WTC11 (cell line): Measurements from ENCODE around the gene PPARD. TPM values are rescaled to one million over a fixed set of nuclear protein-coding genes. Genes with fewer than 3 reads are reported as not detected.

Source experiments
- ATAC-seq: fragments of 200-7000 bp; cut with Tn5 transposase; 2 replicates; pipeline ENCODE4 v1.10.0; 2021; ENCODE audit warnings: mild to moderate bottlenecking, moderate library complexity
- CTCF ChIA-PET: fragments of 300-600 bp; sonication (Branson Sonifier 250); formaldehyde crosslinking; loops from one replicate; lab custom pipeline; 2021; ENCODE audit warnings: antibody characterized with exemption; lab: Charles Lee
- POLR2A ChIA-PET: fragments of 350-600 bp; sonication (Branson Sonifier 250); formaldehyde crosslinking; loops from one replicate; lab custom pipeline; 2021; ENCODE audit warnings: antibody characterized with exemption; lab: Charles Lee
- DNase-seq: peaks from one replicate; pipeline ENCODE4 v3.0.0; 2021; ENCODE audit warnings: low spot score
- H3K27ac Mint-ChIP-seq: 2 replicates; pipeline ENCODE4 v1.8.0; 2021; ENCODE audit warnings: mixed read lengths
- H3K27me3 Mint-ChIP-seq: 2 replicates; pipeline ENCODE4 v1.8.0; 2021; ENCODE audit warnings: low read depth, mild to moderate bottlenecking, moderate library complexity, mixed read lengths
- H3K36me3 Mint-ChIP-seq: 2 replicates; pipeline ENCODE4 v1.8.0; 2021; ENCODE audit warnings: mixed read lengths
- H3K4me1 Mint-ChIP-seq: 2 replicates; pipeline ENCODE4 v1.8.0; 2022; ENCODE audit warnings: mixed read lengths
- H3K4me3 Mint-ChIP-seq: 2 replicates; pipeline ENCODE4 v1.8.0; 2021; ENCODE audit warnings: mild to moderate bottlenecking, moderate library complexity, mixed read lengths
- H3K9me3 Mint-ChIP-seq: 2 replicates; pipeline ENCODE4 v1.8.0; 2021; ENCODE audit warnings: mixed read lengths
- CREB1 ChIP-seq: sonication (generic); formaldehyde crosslinking; IDR thresholded peaks from 2 replicates; pipeline ENCODE4 v1.8.0; 2023; ENCODE audit warnings: mild to moderate bottlenecking, missing genetic modification reagents
- CREM ChIP-seq: sonication (generic); formaldehyde crosslinking; IDR thresholded peaks from 2 replicates; pipeline ENCODE4 v1.8.1; 2022; ENCODE audit warnings: mild to moderate bottlenecking, missing genetic modification reagents, moderate library complexity
- FOXJ3 ChIP-seq: sonication (generic); formaldehyde crosslinking; IDR thresholded peaks from 2 replicates; pipeline ENCODE4 v1.9.0; 2021; ENCODE audit warnings: missing genetic modification reagents, mild to moderate bottlenecking, borderline replicate concordance
- FOXK1 ChIP-seq: sonication (generic); formaldehyde crosslinking; IDR thresholded peaks from 2 replicates; pipeline ENCODE4 v1.8.0; 2022; ENCODE audit warnings: mild to moderate bottlenecking, moderate library complexity, missing genetic modification reagents
- HMGA2 ChIP-seq: fragments of 250-450 bp; sonication (Bioruptor Pico); IDR thresholded peaks from 2 replicates; pipeline ENCODE4 v1.4.0; 2021; ENCODE audit warnings: mild to moderate bottlenecking, moderate library complexity
- KAT7 ChIP-seq: sonication (generic); formaldehyde crosslinking; IDR thresholded peaks from 2 replicates; pipeline ENCODE4 v1.8.1; 2023; ENCODE audit warnings: missing genetic modification reagents, mild to moderate bottlenecking, borderline replicate concordance
- NFE2L1 ChIP-seq: sonication (generic); formaldehyde crosslinking; IDR thresholded peaks from 2 replicates; pipeline ENCODE4 v1.8.1; 2023; ENCODE audit warnings: missing genetic modification reagents
- NR1H2 ChIP-seq: sonication (generic); formaldehyde crosslinking; IDR thresholded peaks from 2 replicates; pipeline ENCODE4 v1.9.0; 2021; ENCODE audit warnings: mild to moderate bottlenecking, moderate library complexity, missing genetic modification reagents
- SMAD4 ChIP-seq: sonication (generic); formaldehyde crosslinking; IDR thresholded peaks from 2 replicates; pipeline ENCODE4 v1.8.0; 2022; ENCODE audit warnings: mild to moderate bottlenecking, missing genetic modification reagents
- SOX15 ChIP-seq: fragments of 250-450 bp; sonication (Bioruptor Pico); IDR thresholded peaks from 2 replicates; pipeline ENCODE4 v1.9.0; 2021; ENCODE audit warnings: mild to moderate bottlenecking
- TEAD1 ChIP-seq: sonication (generic); formaldehyde crosslinking; IDR thresholded peaks from 2 replicates; pipeline ENCODE4 v1.8.0; 2022; ENCODE audit warnings: mild to moderate bottlenecking, missing genetic modification reagents
- TEAD4 ChIP-seq: sonication (generic); formaldehyde crosslinking; IDR thresholded peaks from 2 replicates; pipeline ENCODE4 v1.8.0; 2022; ENCODE audit warnings: mild to moderate bottlenecking, missing genetic modification reagents
- TP53 ChIP-seq: sonication (generic); formaldehyde crosslinking; IDR thresholded peaks from 2 replicates; pipeline ENCODE4 v1.8.1; 2023; ENCODE audit warnings: mild to moderate bottlenecking, missing genetic modification reagents
- total RNA-seq: library from RNA; stranded (reverse); gene quantifications from 3 replicates; pipeline ENCODE4 v1.2.3, GENCODE V29; 2021
- TF ChIP-seq, protein P1 (sequence below): sonication (generic); formaldehyde crosslinking; IDR thresholded peaks from 2 replicates; pipeline ENCODE4 v1.8.1; 2023; ENCODE audit warnings: mild to moderate bottlenecking, missing genetic modification reagents, borderline replicate concordance
- TF ChIP-seq, protein P2 (sequence below): sonication (generic); formaldehyde crosslinking; IDR thresholded peaks from 2 replicates; pipeline ENCODE4 v1.8.0; 2022; ENCODE audit warnings: mild to moderate bottlenecking, missing genetic modification reagents
- TF ChIP-seq, protein P3 (sequence below): fragments of 250-450 bp; sonication (Bioruptor Pico); IDR thresholded peaks from 2 replicates; pipeline ENCODE4 v1.9.0; 2021; ENCODE audit warnings: moderate library complexity, mild to moderate bottlenecking, inconsistent platforms, borderline replicate concordance
- TF ChIP-seq, protein P4 (sequence below): fragments of 250-450 bp; sonication (Bioruptor Pico); IDR thresholded peaks from 2 replicates; pipeline ENCODE4 v2.1.2; 2022; ENCODE audit warnings: mild to moderate bottlenecking, moderate library complexity
- TF ChIP-seq, protein P5 (sequence below): sonication (generic); formaldehyde crosslinking; IDR thresholded peaks from 2 replicates; pipeline ENCODE4 v1.8.1; 2022; ENCODE audit warnings: missing genetic modification reagents, borderline replicate concordance
- TF ChIP-seq, protein P6 (sequence below): fragments of 250-450 bp; sonication (Bioruptor Pico); IDR thresholded peaks from 2 replicates; pipeline ENCODE4 v1.9.0; 2021; ENCODE audit warnings: mild to moderate bottlenecking
- TF ChIP-seq, protein P7 (sequence below): sonication (generic); formaldehyde crosslinking; IDR thresholded peaks from 2 replicates; pipeline ENCODE4 v1.8.0; 2023; ENCODE audit warnings: mild to moderate bottlenecking, missing genetic modification reagents
- TF ChIP-seq, protein P8 (sequence below): fragments of 250-450 bp; sonication (Bioruptor Pico); conservative IDR thresholded peaks from 2 replicates; pipeline ENCODE4 v1.9.0; 2021; ENCODE audit warnings: mild to moderate bottlenecking

The PPARD gene
- total RNA-seq, 1 experiment from 2014 or later = 14.7 TPM

DNA sequence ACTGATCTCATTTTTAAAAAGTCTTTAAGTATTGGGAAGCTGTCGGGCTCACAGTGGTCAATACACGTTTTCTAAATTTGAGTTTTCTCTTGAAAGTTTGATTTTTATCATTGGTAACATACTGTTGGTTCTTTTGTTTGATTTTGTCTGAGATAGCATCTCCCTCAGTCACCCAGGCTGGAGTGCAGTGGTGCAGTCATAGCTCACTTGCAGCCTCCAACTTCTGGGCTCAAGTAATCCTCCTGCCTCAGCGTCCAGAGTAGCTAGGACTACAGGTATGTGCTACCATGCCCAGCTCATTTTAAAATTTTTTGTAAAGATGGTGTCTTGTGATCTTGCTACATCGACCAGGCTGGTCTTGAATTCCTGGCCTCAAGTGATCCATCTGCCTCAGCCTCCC lies 9.1 kb downstream of the PPARD start (continued):
- TF ChIP-seq, protein P1, sequence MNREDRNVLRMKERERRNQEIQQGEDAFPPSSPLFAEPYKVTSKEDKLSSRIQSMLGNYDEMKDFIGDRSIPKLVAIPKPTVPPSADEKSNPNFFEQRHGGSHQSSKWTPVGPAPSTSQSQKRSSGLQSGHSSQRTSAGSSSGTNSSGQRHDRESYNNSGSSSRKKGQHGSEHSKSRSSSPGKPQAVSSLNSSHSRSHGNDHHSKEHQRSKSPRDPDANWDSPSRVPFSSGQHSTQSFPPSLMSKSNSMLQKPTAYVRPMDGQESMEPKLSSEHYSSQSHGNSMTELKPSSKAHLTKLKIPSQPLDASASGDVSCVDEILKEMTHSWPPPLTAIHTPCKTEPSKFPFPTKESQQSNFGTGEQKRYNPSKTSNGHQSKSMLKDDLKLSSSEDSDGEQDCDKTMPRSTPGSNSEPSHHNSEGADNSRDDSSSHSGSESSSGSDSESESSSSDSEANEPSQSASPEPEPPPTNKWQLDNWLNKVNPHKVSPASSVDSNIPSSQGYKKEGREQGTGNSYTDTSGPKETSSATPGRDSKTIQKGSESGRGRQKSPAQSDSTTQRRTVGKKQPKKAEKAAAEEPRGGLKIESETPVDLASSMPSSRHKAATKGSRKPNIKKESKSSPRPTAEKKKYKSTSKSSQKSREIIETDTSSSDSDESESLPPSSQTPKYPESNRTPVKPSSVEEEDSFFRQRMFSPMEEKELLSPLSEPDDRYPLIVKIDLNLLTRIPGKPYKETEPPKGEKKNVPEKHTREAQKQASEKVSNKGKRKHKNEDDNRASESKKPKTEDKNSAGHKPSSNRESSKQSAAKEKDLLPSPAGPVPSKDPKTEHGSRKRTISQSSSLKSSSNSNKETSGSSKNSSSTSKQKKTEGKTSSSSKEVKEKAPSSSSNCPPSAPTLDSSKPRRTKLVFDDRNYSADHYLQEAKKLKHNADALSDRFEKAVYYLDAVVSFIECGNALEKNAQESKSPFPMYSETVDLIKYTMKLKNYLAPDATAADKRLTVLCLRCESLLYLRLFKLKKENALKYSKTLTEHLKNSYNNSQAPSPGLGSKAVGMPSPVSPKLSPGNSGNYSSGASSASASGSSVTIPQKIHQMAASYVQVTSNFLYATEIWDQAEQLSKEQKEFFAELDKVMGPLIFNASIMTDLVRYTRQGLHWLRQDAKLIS (CRISPR knock-in tag) = no peak
- TF ChIP-seq, protein P2, sequence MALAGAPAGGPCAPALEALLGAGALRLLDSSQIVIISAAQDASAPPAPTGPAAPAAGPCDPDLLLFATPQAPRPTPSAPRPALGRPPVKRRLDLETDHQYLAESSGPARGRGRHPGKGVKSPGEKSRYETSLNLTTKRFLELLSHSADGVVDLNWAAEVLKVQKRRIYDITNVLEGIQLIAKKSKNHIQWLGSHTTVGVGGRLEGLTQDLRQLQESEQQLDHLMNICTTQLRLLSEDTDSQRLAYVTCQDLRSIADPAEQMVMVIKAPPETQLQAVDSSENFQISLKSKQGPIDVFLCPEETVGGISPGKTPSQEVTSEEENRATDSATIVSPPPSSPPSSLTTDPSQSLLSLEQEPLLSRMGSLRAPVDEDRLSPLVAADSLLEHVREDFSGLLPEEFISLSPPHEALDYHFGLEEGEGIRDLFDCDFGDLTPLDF = no peak
- no peak for TF ChIP-seq FOXK1
- TF ChIP-seq, protein P3, sequence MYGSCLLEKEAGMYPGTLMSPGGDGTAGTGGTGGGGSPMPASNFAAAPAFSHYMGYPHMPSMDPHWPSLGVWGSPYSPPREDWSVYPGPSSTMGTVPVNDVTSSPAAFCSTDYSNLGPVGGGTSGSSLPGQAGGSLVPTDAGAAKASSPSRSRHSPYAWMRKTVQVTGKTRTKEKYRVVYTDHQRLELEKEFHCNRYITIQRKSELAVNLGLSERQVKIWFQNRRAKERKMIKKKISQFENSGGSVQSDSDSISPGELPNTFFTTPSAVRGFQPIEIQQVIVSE (CRISPR knock-in tag) = no peak
- no peak for TF ChIP-seq TP53
- TF ChIP-seq, protein P4, sequence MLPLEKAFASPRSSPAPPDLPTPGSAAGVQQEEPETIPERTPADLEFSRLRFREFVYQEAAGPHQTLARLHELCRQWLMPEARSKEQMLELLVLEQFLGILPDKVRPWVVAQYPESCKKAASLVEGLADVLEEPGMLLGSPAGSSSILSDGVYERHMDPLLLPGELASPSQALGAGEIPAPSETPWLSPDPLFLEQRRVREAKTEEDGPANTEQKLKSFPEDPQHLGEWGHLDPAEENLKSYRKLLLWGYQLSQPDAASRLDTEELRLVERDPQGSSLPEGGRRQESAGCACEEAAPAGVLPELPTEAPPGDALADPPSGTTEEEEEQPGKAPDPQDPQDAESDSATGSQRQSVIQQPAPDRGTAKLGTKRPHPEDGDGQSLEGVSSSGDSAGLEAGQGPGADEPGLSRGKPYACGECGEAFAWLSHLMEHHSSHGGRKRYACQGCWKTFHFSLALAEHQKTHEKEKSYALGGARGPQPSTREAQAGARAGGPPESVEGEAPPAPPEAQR (CRISPR knock-in tag) = no peak
- TF ChIP-seq, all 79 proteins: peak for 0

DNA sequence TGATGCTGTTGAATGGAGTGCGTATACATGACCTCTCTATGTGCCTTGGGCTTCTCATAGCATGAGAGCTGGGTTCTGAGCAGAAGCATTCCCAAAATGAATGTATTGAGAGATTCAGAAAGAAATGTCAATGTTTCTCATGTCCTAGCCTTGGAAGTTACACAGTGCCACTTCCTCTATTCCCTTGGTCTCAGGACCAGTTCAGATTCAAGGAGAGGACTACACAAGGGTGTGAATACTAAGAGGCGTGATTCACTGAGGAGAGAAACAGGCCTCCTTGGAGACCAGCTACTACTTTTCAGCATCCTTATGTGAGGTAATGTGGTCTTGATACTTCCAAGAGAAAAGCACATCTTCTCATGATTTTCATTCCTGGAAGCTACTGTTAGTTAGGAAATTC lies 10.4 kb downstream of the PPARD start:
- peaks cover 61% of the 10 kb centered on the region for H3K36me3 Mint-ChIP-seq
- TF ChIP-seq TEAD4 (CRISPR knock-in tag) (no peak), KAT7 (CRISPR knock-in tag) (no peak), TP53 (no peak), SMAD4 (no peak), CREM (CRISPR knock-in tag) (no peak), TEAD1 (CRISPR knock-in tag) (no peak), FOXJ3 (CRISPR knock-in tag) (no peak), SOX15 (CRISPR knock-in tag) (no peak), NR1H2 (CRISPR knock-in tag) (no peak), CREB1 (CRISPR knock-in tag) (no peak), NFE2L1 (CRISPR knock-in tag) (no peak), HMGA2 (CRISPR knock-in tag) (no peak)
- TF ChIP-seq, protein P5, sequence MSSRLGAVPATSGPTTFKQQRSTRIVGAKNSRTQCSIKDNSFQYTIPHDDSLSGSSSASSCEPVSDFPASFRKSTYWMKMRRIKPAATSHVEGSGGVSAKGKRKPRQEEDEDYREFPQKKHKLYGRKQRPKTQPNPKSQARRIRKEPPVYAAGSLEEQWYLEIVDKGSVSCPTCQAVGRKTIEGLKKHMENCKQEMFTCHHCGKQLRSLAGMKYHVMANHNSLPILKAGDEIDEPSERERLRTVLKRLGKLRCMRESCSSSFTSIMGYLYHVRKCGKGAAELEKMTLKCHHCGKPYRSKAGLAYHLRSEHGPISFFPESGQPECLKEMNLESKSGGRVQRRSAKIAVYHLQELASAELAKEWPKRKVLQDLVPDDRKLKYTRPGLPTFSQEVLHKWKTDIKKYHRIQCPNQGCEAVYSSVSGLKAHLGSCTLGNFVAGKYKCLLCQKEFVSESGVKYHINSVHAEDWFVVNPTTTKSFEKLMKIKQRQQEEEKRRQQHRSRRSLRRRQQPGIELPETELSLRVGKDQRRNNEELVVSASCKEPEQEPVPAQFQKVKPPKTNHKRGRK (CRISPR knock-in tag) = no peak
- TF ChIP-seq, protein P6, sequence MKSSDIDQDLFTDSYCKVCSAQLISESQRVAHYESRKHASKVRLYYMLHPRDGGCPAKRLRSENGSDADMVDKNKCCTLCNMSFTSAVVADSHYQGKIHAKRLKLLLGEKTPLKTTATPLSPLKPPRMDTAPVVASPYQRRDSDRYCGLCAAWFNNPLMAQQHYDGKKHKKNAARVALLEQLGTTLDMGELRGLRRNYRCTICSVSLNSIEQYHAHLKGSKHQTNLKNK = no peak
- TF ChIP-seq, protein P7, sequence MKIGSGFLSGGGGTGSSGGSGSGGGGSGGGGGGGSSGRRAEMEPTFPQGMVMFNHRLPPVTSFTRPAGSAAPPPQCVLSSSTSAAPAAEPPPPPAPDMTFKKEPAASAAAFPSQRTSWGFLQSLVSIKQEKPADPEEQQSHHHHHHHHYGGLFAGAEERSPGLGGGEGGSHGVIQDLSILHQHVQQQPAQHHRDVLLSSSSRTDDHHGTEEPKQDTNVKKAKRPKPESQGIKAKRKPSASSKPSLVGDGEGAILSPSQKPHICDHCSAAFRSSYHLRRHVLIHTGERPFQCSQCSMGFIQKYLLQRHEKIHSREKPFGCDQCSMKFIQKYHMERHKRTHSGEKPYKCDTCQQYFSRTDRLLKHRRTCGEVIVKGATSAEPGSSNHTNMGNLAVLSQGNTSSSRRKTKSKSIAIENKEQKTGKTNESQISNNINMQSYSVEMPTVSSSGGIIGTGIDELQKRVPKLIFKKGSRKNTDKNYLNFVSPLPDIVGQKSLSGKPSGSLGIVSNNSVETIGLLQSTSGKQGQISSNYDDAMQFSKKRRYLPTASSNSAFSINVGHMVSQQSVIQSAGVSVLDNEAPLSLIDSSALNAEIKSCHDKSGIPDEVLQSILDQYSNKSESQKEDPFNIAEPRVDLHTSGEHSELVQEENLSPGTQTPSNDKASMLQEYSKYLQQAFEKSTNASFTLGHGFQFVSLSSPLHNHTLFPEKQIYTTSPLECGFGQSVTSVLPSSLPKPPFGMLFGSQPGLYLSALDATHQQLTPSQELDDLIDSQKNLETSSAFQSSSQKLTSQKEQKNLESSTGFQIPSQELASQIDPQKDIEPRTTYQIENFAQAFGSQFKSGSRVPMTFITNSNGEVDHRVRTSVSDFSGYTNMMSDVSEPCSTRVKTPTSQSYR (CRISPR knock-in tag) = no peak
- TF ChIP-seq, protein P8, sequence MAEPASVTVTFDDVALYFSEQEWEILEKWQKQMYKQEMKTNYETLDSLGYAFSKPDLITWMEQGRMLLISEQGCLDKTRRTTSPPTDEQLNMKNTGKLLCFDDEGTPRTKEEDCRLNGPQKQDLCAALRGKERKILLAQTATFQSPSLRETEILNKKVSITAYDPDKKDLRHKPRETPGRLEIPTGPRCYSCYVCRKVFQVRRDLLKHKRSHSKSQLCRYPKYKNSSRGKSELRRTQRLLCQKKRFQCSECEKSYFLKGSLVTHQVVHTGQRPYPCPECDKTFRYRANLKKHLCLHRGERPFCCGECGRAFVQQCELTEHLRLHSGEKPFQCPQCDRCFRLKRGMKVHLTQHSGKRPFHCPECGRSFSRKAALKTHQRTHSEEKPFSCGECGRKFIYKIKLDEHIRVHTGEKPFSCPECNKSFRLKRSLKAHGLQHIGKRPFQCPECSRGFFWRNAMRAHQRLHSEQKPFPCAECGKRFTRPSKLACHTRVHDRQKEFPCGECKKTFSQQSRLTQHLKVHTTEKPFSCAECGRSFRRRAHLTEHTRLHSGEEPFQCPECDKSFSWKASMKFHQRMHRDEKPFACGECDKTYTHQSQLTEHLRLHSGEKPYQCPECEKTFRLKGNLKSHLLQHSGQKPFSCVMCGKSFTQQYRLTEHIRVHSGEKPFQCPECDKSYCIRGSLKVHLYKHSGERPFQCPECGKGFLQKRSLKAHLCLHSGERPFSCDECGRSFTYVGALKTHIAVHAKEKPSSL (CRISPR knock-in tag) = no peak

More for the DNA sequence above, 10.4 kb downstream of the PPARD start:
- H3K27me3 Mint-ChIP-seq = no peaks in the 10 kb centered on the region
- peaks cover 11% of the 10 kb centered on the region; the same call in 1 of the 2 replicates for H3K9me3 Mint-ChIP-seq
- DNase-seq (no peak), ATAC-seq (no peak)
- POLR2A ChIA-PET = no interaction called here
- no peaks in the 10 kb centered on the region; the same call in 1 of the 2 replicates for H3K4me1 Mint-ChIP-seq
- H3K27ac Mint-ChIP-seq = no peak overlapping the region
- CTCF ChIA-PET = interaction anchor here (0.9 kb wide), 1 partner anchor 25 kb away, joined by 3 read pairs; no protein-coding TSS in a partner anchor
- no peak overlapping the region for H3K4me3 Mint-ChIP-seq
